Kidney epithelial cell (primary cell): ENCODE data around the gene RASGRP4. TPM values are rescaled to one million over a fixed set of nuclear protein-coding genes. Genes with fewer than 3 reads are reported as not detected.

Source experiments
- DNase-seq: peaks from one replicate; pipeline ENCODE4 v3.0.0-alpha.2; 2010; ENCODE audit warnings: low read depth
- H3K27me3 ChIP-seq: 2 replicates; pipeline ENCODE4 v1.6.0; 2011; ENCODE audit warnings: low read length; ENCODE audit not compliant: control insufficient read depth, insufficient read depth
- H3K36me3 ChIP-seq: 2 replicates; pipeline ENCODE4 v1.5.1; 2011; ENCODE audit warnings: low read length; ENCODE audit not compliant: control insufficient read depth, insufficient read depth
- H3K4me3 ChIP-seq: 2 replicates; pipeline ENCODE4 v1.5.1; 2011; ENCODE audit warnings: low read depth, mild to moderate bottlenecking, control low read depth, low read length
- total RNA-seq: library from RNA; depleted of rRNA; stranded (reverse); fragments of >200 nt; gene quantifications from 2 replicates; pipeline ENCODE4 v1.2.3, GENCODE V29; 2015
- TF ChIP-seq, protein P1 (sequence below): IDR thresholded peaks from 2 replicates; pipeline ENCODE4 v1.5.1; 2011; ENCODE audit warnings: mild to moderate bottlenecking, moderate library complexity, low read length, control low read depth, inconsistent platforms; ENCODE audit not compliant: insufficient read depth, poor library complexity, severe bottlenecking

RASGRP4 gene
- total RNA-seq, 1 donor from 2014 or later, result not detected

DNA sequence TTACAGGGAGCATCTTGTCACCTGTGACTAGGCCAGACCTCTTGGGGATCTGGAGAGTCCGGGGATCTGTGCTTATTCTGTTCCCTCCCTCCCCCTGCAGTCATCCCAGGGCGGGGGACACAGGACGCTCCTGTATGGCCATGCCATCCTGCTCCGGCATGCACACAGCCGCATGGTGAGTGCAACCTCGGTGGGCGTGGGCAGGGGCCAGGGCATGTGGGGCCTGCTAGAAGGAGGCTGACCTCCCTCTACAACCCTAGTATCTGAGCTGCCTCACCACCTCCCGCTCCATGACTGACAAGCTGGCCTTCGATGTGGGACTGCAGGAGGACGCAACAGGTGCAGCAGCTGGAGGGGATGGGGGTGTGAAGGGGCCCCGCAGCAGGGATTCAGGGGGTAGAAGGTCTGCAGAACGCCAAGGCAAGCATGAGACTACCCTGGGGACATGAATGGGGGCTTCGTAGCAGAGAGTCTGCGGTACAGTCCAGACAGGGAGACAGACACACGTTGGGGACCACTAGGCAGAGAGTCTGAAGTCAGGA is 17.5 kb upstream of the RASGRP4 start:
- DNase-seq, result no peak
- H3K4me3 ChIP-seq, result no peak overlapping the region

DNA sequence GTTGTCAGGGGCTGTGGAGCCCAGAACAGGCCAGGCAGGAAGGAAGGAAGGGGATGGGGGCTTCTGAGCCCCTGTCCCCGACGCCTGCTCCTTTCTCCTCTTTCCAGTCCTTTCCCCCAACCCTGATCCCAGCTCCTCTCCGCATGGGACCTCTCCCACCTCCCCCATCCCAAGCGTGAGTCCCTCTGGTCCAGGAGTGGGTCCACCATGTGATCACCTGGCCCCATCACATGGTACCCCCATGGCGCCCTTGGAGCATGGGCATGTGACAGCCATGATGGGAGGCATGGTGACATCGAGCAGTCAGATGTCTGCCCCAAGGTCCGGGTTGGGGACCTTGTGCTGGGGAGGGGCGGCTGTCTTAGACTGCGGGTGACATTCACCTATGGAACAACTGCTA is 16.7 kb upstream of the RASGRP4 start:
- Histone ChIP-seq H3K4me3 (no peak overlapping the region), H3K27me3 (no peaks in the 10 kb centered on the region), H3K36me3 (no peaks in the 10 kb centered on the region)
- no peak for DNase-seq
- TF ChIP-seq, protein P1, sequence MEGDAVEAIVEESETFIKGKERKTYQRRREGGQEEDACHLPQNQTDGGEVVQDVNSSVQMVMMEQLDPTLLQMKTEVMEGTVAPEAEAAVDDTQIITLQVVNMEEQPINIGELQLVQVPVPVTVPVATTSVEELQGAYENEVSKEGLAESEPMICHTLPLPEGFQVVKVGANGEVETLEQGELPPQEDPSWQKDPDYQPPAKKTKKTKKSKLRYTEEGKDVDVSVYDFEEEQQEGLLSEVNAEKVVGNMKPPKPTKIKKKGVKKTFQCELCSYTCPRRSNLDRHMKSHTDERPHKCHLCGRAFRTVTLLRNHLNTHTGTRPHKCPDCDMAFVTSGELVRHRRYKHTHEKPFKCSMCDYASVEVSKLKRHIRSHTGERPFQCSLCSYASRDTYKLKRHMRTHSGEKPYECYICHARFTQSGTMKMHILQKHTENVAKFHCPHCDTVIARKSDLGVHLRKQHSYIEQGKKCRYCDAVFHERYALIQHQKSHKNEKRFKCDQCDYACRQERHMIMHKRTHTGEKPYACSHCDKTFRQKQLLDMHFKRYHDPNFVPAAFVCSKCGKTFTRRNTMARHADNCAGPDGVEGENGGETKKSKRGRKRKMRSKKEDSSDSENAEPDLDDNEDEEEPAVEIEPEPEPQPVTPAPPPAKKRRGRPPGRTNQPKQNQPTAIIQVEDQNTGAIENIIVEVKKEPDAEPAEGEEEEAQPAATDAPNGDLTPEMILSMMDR, result no peak

More for the DNA sequence above, 17.5 kb upstream of the RASGRP4 start:
- TF ChIP-seq, protein P1, result no peak
- Histone ChIP-seq H3K27me3 (no peaks in the 10 kb centered on the region), H3K36me3 (no peaks in the 10 kb centered on the region)

DNA sequence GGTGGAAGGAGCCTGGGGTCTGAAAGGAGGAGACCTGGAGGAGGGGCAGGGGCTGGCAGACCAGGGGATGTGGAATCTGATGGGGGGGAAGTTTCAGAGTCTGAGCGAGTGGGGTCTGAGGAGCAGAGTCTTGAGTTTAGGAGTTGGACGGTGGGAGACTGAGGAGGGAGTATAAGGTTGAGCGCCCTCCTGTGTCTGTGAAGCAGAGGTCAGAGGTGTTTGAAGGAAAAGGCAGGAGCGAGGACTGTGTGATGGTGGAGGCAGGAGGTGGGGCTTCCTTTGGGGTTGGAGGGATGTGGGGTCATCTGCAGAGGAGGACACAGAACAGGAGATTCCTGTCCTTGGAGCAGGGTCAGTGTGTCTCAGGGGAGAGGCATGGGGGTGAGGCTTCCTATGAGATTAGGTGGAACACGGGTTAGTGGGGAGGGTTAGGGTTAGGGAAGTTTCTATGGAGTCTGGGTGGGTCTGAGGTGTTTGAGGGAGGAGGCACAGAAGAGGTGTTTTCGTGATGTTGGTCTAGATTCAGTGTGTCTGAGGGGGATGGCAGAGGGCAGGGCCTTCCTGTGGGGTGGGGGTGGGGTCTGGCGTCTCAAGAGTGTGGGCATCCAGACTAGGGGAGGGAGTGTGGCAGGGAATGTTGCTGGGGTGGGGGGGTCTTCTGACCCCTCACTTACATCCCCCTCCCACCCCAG is 15.8 kb upstream of the RASGRP4 start:
- TF ChIP-seq, protein P1, result peak; percentile 18
- Histone ChIP-seq H3K4me3 (no peak overlapping the region), H3K27me3 (no peaks in the 10 kb centered on the region), H3K36me3 (no peaks in the 10 kb centered on the region)
- DNase-seq, result no peak

- Histone ChIP-seq H3K4me3 (no peak overlapping the region), H3K36me3 (no peaks in the 10 kb centered on the region), H3K27me3 (no peaks in the 10 kb centered on the region)
- DNase-seq, result no peak
- TF ChIP-seq, protein P1, result no peak
These were observed 14.6 kb upstream of the RASGRP4 start for GRCh38 chr19:38440592-38440991.

DNA sequence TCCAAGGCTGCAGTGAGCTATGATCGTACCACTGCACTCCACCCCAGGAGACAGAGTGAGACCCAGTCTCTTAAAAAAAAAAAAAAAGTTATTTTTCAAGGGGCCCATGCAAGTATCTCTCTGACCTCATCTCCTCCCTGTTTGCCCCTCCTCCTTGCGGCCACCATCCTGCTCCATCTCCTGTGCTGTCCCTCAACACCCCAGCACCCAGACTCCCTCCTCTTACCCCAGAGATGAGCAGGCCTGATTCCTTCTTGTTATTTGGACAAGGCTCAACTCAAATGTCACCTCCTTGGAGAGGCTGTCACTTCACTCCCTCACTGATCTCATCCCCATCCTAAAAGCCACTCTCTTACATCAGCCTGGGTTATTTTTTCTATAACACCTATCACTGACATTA is 11.9 kb upstream of the RASGRP4 start:
- Histone ChIP-seq H3K4me3 (no peak overlapping the region), H3K27me3 (peaks cover 18% of the 10 kb centered on the region)
- TF ChIP-seq, protein P1, result no peak

DNA sequence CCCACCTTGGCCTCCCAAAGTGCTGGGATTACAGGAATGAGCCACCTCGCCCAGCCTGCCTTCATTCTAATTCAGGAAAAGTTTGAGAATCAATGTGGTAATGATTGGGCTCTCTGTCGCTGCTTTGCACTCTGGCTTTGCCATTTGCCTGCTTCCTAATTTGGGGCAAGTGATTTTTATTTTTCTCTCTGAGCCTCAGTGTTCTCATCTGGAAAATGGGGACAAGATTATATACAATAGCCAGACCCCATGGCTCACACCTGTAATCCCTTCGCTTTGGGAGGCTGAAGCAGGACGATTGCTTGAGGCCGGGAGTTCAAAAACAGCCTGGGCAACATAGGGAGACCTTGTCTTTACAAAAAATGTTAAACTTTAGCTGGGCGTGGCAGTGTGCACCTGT is 11.3 kb upstream of the RASGRP4 start:
- TF ChIP-seq, protein P1, result no peak
- Histone ChIP-seq H3K27me3 (peaks cover 18% of the 10 kb centered on the region), H3K4me3 (no peak overlapping the region), H3K36me3 (no peaks in the 10 kb centered on the region)
- no peak for DNase-seq

More for the DNA sequence above, 11.9 kb upstream of the RASGRP4 start:
- no peak for DNase-seq
- no peaks in the 10 kb centered on the region for H3K36me3 ChIP-seq
